Endothelial cell of umbilical vein (primary cell): Measurements from ENCODE around the gene MRM1.

Experiments
- EZH2 ChIP-seq: IDR thresholded peaks from 2 replicates; pipeline ENCODE4 v1.6.1; 2012; ENCODE audit warnings: borderline replicate concordance, low read depth, mild to moderate bottlenecking, moderate library complexity, low read length, inconsistent platforms; ENCODE audit not compliant: severe bottlenecking
- FOS ChIP-seq: IDR thresholded peaks from 2 replicates; pipeline ENCODE4 v1.6.1; 2011; ENCODE audit warnings: mild to moderate bottlenecking, low read length, moderate library complexity, borderline replicate concordance; ENCODE audit not compliant: insufficient read depth
- GATA2 ChIP-seq: IDR thresholded peaks from 2 replicates; pipeline ENCODE4 v1.7.0; 2011; ENCODE audit warnings: low read depth, mild to moderate bottlenecking, moderate library complexity, mixed read lengths, low read length; ENCODE audit not compliant: insufficient read length, insufficient read depth
- JUN ChIP-seq: IDR thresholded peaks from 2 replicates; pipeline ENCODE4 v1.6.1; 2011; ENCODE audit warnings: borderline replicate concordance, low read depth; ENCODE audit not compliant: insufficient read length, insufficient read depth
- MYC ChIP-seq: IDR thresholded peaks from one replicate; pipeline ENCODE4 v1.6.1; 2011; ENCODE audit warnings: mild to moderate bottlenecking, low read depth, low read length
- POLR2A ChIP-seq: IDR thresholded peaks from 2 replicates; pipeline ENCODE4 v1.6.1; 2012; ENCODE audit warnings: low read depth, mild to moderate bottlenecking, control low read depth, low read length
- POLR2AphosphoS5 ChIP-seq: IDR thresholded peaks from 2 replicates; pipeline ENCODE4 v1.6.1; 2012; ENCODE audit warnings: low read depth, mild to moderate bottlenecking, control low read depth, low read length, moderate library complexity; ENCODE audit not compliant: insufficient read depth
- TF ChIP-seq, protein P1 (sequence below), 2 donors: IDR thresholded peaks; 1 replicate in 1 of 2; 2 replicates in 1 of 2; pipeline ENCODE4 v1.5.1; 2011; ENCODE audit warnings: low read length in 2 of 2, mild to moderate bottlenecking in 2 of 2, moderate library complexity in 2 of 2, control low read depth in 1 of 2, inconsistent platforms in 1 of 2, low read depth in 1 of 2; ENCODE audit not compliant: insufficient read depth in 1 of 2; ENCODE audit errors: extremely low read depth in 1 of 2
- TF ChIP-seq, protein P2 (sequence below): IDR thresholded peaks from 2 replicates; pipeline ENCODE4 v1.6.1; 2011; ENCODE audit not compliant: insufficient read depth, insufficient read length

DNA sequence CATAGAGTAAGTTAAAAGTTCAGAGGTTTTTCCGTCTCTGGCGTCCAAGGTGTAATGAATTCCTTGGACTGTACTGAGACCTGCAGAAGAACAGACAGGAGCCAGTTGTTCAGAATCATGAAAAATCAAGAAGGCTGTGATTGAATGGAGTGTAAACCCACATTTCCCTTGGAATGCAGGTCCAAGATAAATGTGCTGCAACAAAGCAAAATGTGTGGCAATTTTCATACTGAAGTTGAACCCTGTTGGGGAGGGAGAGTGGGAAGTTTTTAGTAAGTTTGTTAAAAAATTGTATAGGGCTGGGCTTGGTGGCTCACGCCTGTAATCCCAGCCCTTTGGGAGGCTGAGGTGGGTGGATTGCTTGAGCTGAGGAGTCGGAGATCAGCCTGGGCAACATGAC, 35.3 kb upstream of the MRM1 start:
- no peak for TF ChIP-seq POLR2A
- TF ChIP-seq, protein P1, sequence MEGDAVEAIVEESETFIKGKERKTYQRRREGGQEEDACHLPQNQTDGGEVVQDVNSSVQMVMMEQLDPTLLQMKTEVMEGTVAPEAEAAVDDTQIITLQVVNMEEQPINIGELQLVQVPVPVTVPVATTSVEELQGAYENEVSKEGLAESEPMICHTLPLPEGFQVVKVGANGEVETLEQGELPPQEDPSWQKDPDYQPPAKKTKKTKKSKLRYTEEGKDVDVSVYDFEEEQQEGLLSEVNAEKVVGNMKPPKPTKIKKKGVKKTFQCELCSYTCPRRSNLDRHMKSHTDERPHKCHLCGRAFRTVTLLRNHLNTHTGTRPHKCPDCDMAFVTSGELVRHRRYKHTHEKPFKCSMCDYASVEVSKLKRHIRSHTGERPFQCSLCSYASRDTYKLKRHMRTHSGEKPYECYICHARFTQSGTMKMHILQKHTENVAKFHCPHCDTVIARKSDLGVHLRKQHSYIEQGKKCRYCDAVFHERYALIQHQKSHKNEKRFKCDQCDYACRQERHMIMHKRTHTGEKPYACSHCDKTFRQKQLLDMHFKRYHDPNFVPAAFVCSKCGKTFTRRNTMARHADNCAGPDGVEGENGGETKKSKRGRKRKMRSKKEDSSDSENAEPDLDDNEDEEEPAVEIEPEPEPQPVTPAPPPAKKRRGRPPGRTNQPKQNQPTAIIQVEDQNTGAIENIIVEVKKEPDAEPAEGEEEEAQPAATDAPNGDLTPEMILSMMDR (IDR thresholded peaks at IDR 0.05; ENCODE audit: extremely low read depth in 1 of 2, insufficient read depth in 1 of 2, low read depth in 1 of 2, low read length in 2 of 2), result no peak
- no peak for TF ChIP-seq EZH2
- TF ChIP-seq POLR2AphosphoS5, result no peak
- TF ChIP-seq, protein P2, sequence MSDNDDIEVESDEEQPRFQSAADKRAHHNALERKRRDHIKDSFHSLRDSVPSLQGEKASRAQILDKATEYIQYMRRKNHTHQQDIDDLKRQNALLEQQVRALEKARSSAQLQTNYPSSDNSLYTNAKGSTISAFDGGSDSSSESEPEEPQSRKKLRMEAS, result no peak
- TF ChIP-seq GATA2, result no peak
- no peak for TF ChIP-seq MYC
- no peak for TF ChIP-seq JUN
- no peak for TF ChIP-seq FOS
